Panc1 (cell line): ENCODE measurements around the gene DELE1. TPM values are rescaled to one million over a fixed set of nuclear protein-coding genes. Genes with fewer than 3 reads are reported as not detected.

ENCODE experiments used
- ATAC-seq: fragments of 200-7000 bp; cut with Tn5 transposase; 2 replicates; pipeline ENCODE4 v1.9.1; 2020; ENCODE audit warnings: mild to moderate bottlenecking, moderate library complexity
- BruUV-seq: library from RNA; stranded (reverse); fragments of 400-500 nt; replicated peaks from 2 replicates; lab custom pipeline; 2021; lab: Mats Ljungman, UMichigan
- CTCF ChIA-PET: fragments of 300-600 bp; sonication (Branson Sonifier 250); formaldehyde crosslinking; loops from one replicate; lab custom pipeline; 2022; ENCODE audit warnings: antibody characterized with exemption; lab: Charles Lee
- POLR2A ChIA-PET: fragments of 300-600 bp; sonication (Branson Sonifier 250); formaldehyde crosslinking; loops from one replicate; lab custom pipeline; 2022; ENCODE audit warnings: antibody characterized with exemption; lab: Charles Lee
- DNase-seq: peaks from one replicate; pipeline ENCODE4 v3.0.0-alpha.2; 2010; ENCODE audit warnings: low read depth, low spot score
- H3K27ac ChIP-seq: 2 replicates; pipeline ENCODE4 v1.5.1; 2011; ENCODE audit warnings: mild to moderate bottlenecking, low read length, inconsistent platforms
- H3K27me3 ChIP-seq: fragments of 200-500 bp; sonication (Bioruptor generic); 2 replicates; pipeline ENCODE4 v1.6.0; 2014; ENCODE audit warnings: low read length, inconsistent platforms; ENCODE audit not compliant: control insufficient read depth, insufficient read depth
- H3K36me3 ChIP-seq: fragments of 200-500 bp; sonication (Bioruptor generic); 2 replicates; pipeline ENCODE4 v1.5.1; 2014; ENCODE audit warnings: inconsistent platforms, mild to moderate bottlenecking, low read length, moderate library complexity; ENCODE audit not compliant: control insufficient read depth, insufficient read depth
- H3K4me1 ChIP-seq: 2 replicates; pipeline ENCODE4 v1.5.1; 2011; ENCODE audit warnings: inconsistent platforms, mild to moderate bottlenecking, low read length, moderate library complexity; ENCODE audit not compliant: control insufficient read depth, insufficient read depth
- H3K4me3 ChIP-seq, 2 experiments: 2 replicates each; pipeline ENCODE4 v1.5.1; 2011 to 2012; ENCODE audit warnings: low read depth in 2 of 2, low read length in 2 of 2, mild to moderate bottlenecking in 2 of 2, inconsistent platforms in 1 of 2, moderate library complexity in 1 of 2
- H3K9me3 ChIP-seq: fragments of 200-500 bp; sonication (Bioruptor generic); 2 replicates; pipeline ENCODE4 v1.5.1; 2014; ENCODE audit warnings: low read depth, mild to moderate bottlenecking, inconsistent platforms, low read length, moderate library complexity; ENCODE audit not compliant: control insufficient read depth, insufficient read depth
- CTCF ChIP-seq: fragments of 450-650 bp; IDR thresholded peaks from 2 replicates; pipeline ENCODE4 v1.5.1; 2017; ENCODE audit warnings: mild to moderate bottlenecking
- POLR2AphosphoS5 ChIP-seq: IDR thresholded peaks from 2 replicates; pipeline ENCODE4 v1.6.1; 2012; ENCODE audit warnings: mild to moderate bottlenecking, low read depth, low read length, moderate library complexity
- REST ChIP-seq, 2 experiments: IDR thresholded peaks; 2 replicates each; pipeline ENCODE4 v1.6.1; 2011 to 2012; ENCODE audit warnings: low read depth in 2 of 2, control low read depth in 1 of 2, low read length in 1 of 2, mild to moderate bottlenecking in 1 of 2, moderate library complexity in 1 of 2; ENCODE audit not compliant: insufficient read depth in 1 of 2
- SIN3A ChIP-seq: IDR thresholded peaks from 2 replicates; pipeline ENCODE4 v1.6.1; 2012; ENCODE audit warnings: low read depth, mild to moderate bottlenecking, low read length, moderate library complexity, borderline replicate concordance; ENCODE audit not compliant: insufficient read depth
- TCF7L2 ChIP-seq: IDR thresholded peaks from 2 replicates; pipeline ENCODE4 v1.6.1; 2011; ENCODE audit warnings: mild to moderate bottlenecking, low read depth, low read length, inconsistent platforms
- in situ Hi-C: cut with HindIII; loops from 2 replicates; pipeline ENCODE4 v1.10.0; 2016; ENCODE audit warnings: low sequenced_read_pairs, low pct_unique_long_range_greater_than_20kb
- intact Hi-C: fragments of 100-400 bp; cut with micrococcal nuclease; formaldehyde crosslinking; loops from one replicate; pipeline ENCODE4 v1.10.0; 2022; ENCODE audit not compliant: unreplicated experiment
- total RNA-seq: library from RNA; stranded (reverse); gene quantifications from one replicate; pipeline ENCODE4 v1.2.1, GENCODE V29; 2021; ENCODE audit not compliant: unreplicated experiment

DELE1 gene
- total RNA-seq, 1 experiment from 2014 or later: 78.4 TPM

GRCh38 chr5:141982626-141983025, 59.0 kb downstream of the DELE1 start:
- POLR2A ChIA-PET: no interaction called here
- ATAC-seq (no peak), DNase-seq (no peak)
- no TSS peak for BruUV-seq
- Histone ChIP-seq H3K9me3 (no peaks in the 10 kb centered on the region), H3K27me3 (no peaks in the 10 kb centered on the region), H3K4me3 (no peak overlapping the region), H3K27ac (no peak overlapping the region), H3K36me3 (peaks cover 60% of the 10 kb centered on the region), H3K4me1 (no peaks in the 10 kb centered on the region)
- CTCF ChIA-PET: no interaction called here
- in situ Hi-C loops: no loop called here
- TF ChIP-seq SIN3A (no peak), REST (IDR thresholded peaks at IDR 0.05; ENCODE audit: insufficient read depth in 1 of 2, low read depth in 2 of 2, low read length in 1 of 2) (no peak), CTCF (no peak), TCF7L2 (no peak), POLR2AphosphoS5 (no peak)
- intact Hi-C loops: no loop called here

DNA sequence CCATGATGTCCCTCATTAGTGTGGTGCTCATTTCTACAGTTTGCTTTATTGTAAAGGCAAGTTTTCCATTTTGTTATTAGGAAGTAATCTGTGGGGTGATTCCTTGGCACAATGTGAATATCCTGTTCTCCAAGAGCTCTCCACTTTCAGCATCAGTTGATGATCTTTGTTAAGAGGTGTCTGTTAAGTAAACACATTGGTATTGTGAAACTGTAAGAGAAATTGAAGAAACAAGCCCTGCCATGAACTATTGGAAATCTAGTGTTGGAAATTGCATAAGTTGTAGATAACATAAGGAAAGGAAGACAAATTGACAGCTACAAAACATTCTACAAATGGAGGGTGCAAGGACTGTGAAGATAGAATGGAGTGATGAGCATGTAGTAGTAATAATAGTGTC, 62.4 kb downstream of the DELE1 start:
- BruUV-seq: no TSS peak
- Histone ChIP-seq H3K27ac (no peak overlapping the region), H3K27me3 (no peaks in the 10 kb centered on the region), H3K4me1 (no peaks in the 10 kb centered on the region), H3K4me3 (no peak overlapping the region), H3K9me3 (no peaks in the 10 kb centered on the region), H3K36me3 (peaks cover 48% of the 10 kb centered on the region)
- TF ChIP-seq TCF7L2 (no peak), POLR2AphosphoS5 (no peak), REST (IDR thresholded peaks at IDR 0.05; ENCODE audit: insufficient read depth in 1 of 2, low read depth in 2 of 2, low read length in 1 of 2) (no peak), SIN3A (no peak), CTCF (no peak)
- ChIA-PET POLR2A (no interaction called here), CTCF (no interaction called here)
- ATAC-seq (no peak), DNase-seq (no peak)
- in situ Hi-C loops: no loop called here
- intact Hi-C loops: no loop called here
